Skeletal muscle satellite cell (primary cell): Measurements from ENCODE around the gene CSRP2.

ENCODE experiments used
- H3K27me3 ChIP-seq: 2 replicates; pipeline ENCODE4 v1.7.0; 2013; ENCODE audit warnings: low read length; ENCODE audit not compliant: control insufficient read depth, insufficient read depth
- H3K36me3 ChIP-seq: 2 replicates; pipeline ENCODE4 v1.7.0; 2013; ENCODE audit warnings: mild to moderate bottlenecking, control low read depth, low read length; ENCODE audit not compliant: insufficient read depth
- H3K4me1 ChIP-seq: 2 replicates; pipeline ENCODE4 v1.7.0; 2013; ENCODE audit warnings: low read length; ENCODE audit not compliant: control insufficient read depth, insufficient read depth
- H3K4me2 ChIP-seq: 2 replicates; pipeline ENCODE4 v1.7.0; 2013; ENCODE audit warnings: mild to moderate bottlenecking, low read length
- H3K4me3 ChIP-seq: 2 replicates; pipeline ENCODE4 v1.7.0; 2013; ENCODE audit warnings: low read length
- H3K9ac ChIP-seq: 2 replicates; pipeline ENCODE4 v1.7.0; 2013; ENCODE audit warnings: mild to moderate bottlenecking, low read depth, low read length, moderate library complexity
- H3K9me3 ChIP-seq: replicated peaks from 2 replicates; pipeline ENCODE4 v1.7.0; 2013; ENCODE audit warnings: mild to moderate bottlenecking, control low read depth, low read length

The CSRP2 gene

DNA sequence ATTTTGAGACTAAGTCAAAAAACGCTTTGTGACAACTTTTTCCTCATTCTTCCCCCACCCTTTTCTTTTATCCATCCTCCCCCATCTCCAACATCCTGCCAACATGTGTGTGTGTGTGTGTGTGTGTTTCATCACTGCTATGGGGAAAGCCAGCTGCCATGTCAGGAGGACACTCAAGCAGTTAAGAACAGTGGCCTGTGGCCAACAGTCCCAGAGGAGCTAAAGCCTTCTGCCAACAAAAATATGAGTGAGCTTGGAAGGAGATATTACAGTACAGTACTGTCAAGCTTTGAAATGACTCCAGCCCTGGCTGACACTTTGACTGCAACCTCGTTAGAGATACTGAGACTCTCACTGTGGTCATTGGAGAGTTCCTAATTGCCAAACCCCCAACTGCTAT, 5.0 kb upstream of the CSRP2 start:
- Histone ChIP-seq H3K27me3 (no peaks in the 10 kb centered on the region), H3K4me3 (no peak overlapping the region), H3K4me1 (peaks cover 17% of the 10 kb centered on the region), H3K9ac (no peak overlapping the region), H3K36me3 (no peaks in the 10 kb centered on the region), H3K4me2 (no peak overlapping the region), H3K9me3 (no peaks in the 10 kb centered on the region)

DNA sequence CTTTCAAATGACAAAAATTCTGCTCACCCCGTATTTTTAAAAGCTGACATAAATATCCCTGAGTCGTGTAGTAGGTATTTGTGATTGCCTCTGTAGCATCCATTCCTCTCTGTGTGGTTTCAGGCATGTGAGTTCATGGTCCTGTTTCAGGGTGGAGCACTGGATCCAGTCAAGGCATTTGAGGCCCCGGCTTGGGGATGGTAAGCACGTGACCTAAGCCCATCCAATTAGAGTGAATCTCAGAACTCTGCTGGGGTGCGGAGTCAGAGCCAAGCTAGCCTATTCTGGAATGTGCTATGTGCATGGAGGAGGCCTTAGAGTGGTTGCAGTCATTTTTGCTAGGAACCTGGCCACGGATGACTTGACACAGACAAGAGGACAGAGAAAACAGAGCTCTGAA, 4.3 kb upstream of the CSRP2 start:
- H3K4me2 ChIP-seq, result no peak overlapping the region
- no peak overlapping the region for H3K4me3 ChIP-seq
- H3K9me3 ChIP-seq, result no peaks in the 10 kb centered on the region
- H3K36me3 ChIP-seq, result no peaks in the 10 kb centered on the region
- H3K9ac ChIP-seq, result no peak overlapping the region
- H3K27me3 ChIP-seq, result no peaks in the 10 kb centered on the region
- H3K4me1 ChIP-seq, result peaks cover 20% of the 10 kb centered on the region

GRCh38 chr12:76882367-76882766, 3.5 kb upstream of the CSRP2 start:
- no peaks in the 10 kb centered on the region for H3K36me3 ChIP-seq
- no peaks in the 10 kb centered on the region for H3K27me3 ChIP-seq
- no peak overlapping the region for H3K4me3 ChIP-seq
- H3K9me3 ChIP-seq, result no peaks in the 10 kb centered on the region
- peaks cover 25% of the 10 kb centered on the region for H3K4me1 ChIP-seq
- no peak overlapping the region for H3K4me2 ChIP-seq
- H3K9ac ChIP-seq, result no peak overlapping the region

- H3K4me3 ChIP-seq, result no peak overlapping the region
- no peak overlapping the region for H3K9ac ChIP-seq
- peaks cover 27% of the 10 kb centered on the region for H3K4me1 ChIP-seq
- H3K4me2 ChIP-seq, result no peak overlapping the region
- H3K9me3 ChIP-seq, result no peaks in the 10 kb centered on the region
- no peaks in the 10 kb centered on the region for H3K36me3 ChIP-seq
- H3K27me3 ChIP-seq, result no peaks in the 10 kb centered on the region
Observed at GRCh38 chr12:76881142-76881541, 2.3 kb upstream of the CSRP2 start.

DNA sequence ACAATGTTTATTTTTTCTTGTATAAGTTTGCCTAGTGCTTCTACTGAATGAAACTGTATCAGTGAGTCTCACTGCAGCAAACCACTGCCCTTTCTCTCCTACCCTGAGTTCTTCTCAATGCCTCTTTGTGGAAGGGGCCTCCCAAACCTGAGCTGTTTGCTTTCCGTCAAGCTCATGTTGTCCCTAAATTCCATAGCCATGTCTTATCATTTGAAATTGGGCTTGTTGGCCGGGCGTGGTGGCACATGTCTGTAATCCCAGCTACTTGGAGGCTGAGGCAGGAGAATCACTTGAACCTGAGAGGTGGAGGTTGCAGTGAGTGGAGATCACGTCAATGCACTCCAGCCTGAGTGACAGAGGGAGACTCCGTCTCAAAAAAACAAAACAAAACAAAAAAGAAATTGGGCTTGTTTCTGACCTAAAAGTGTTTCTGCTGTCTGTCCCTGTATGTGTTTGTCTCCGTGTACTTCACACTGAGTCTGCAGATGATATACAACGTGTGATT, 1.8 kb upstream of the CSRP2 start:
- Histone ChIP-seq H3K4me1 (peaks cover 27% of the 10 kb centered on the region), H3K9ac (no peak overlapping the region), H3K4me2 (no peak overlapping the region), H3K9me3 (no peaks in the 10 kb centered on the region), H3K4me3 (no peak overlapping the region), H3K27me3 (no peaks in the 10 kb centered on the region), H3K36me3 (no peaks in the 10 kb centered on the region)

- H3K4me1 ChIP-seq, result peaks cover 27% of the 10 kb centered on the region
- peak overlapping the region; percentile 83 for H3K4me2 ChIP-seq
- H3K36me3 ChIP-seq, result no peaks in the 10 kb centered on the region
- H3K9me3 ChIP-seq, result no peaks in the 10 kb centered on the region
- peak overlapping the region; percentile 92 for H3K9ac ChIP-seq
- peak overlapping the region; percentile 85 for H3K4me3 ChIP-seq
- no peaks in the 10 kb centered on the region for H3K27me3 ChIP-seq
Observed at GRCh38 chr12:76879710-76880518, 1.1 kb upstream of the CSRP2 start.

DNA sequence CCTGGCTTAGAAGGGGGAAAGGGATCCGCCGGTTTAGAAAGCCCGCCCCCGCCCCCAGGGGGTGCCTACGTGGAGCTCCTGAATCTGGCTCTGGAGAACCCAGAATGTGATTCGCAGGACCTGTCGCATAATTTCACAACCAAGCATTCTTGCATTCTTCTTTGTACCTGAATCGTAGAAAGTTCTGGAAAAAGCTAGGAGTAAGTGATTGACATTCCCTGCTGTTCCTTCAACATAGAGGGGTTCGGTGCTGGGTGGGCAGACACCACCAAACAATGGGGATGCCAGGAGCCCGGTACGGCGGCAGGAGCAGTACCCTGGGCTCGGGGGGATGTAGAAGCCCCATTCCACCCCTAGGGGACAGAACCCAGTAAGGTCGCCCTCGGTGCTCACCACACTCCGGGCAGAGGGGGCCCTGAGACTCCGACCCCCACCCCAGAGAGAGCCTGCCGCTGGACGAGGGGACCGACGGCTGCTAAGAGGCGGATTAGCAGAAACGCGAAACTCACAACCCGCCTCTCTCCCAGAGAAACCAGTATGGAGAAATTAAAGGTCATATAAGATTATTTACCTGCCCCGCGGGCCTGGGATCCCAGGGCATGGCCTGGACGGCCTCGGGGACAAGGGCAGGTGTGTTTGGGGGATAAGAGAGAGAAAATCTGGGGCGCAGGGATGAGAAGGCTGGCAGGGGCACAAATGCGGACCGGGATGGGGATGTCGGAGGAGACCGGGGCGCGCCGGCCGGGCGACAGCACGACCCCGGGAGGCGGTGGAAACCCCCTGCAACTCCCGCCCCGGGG, 520 bp downstream of the CSRP2 start:
- Histone ChIP-seq H3K36me3 (no peaks in the 10 kb centered on the region), H3K9me3 (no peaks in the 10 kb centered on the region), H3K9ac (peak overlapping the region; percentile 92), H3K4me3 (peak overlapping the region; percentile 85), H3K4me2 (peak overlapping the region; percentile 83), H3K4me1 (peaks cover 23% of the 10 kb centered on the region), H3K27me3 (no peaks in the 10 kb centered on the region)

DNA sequence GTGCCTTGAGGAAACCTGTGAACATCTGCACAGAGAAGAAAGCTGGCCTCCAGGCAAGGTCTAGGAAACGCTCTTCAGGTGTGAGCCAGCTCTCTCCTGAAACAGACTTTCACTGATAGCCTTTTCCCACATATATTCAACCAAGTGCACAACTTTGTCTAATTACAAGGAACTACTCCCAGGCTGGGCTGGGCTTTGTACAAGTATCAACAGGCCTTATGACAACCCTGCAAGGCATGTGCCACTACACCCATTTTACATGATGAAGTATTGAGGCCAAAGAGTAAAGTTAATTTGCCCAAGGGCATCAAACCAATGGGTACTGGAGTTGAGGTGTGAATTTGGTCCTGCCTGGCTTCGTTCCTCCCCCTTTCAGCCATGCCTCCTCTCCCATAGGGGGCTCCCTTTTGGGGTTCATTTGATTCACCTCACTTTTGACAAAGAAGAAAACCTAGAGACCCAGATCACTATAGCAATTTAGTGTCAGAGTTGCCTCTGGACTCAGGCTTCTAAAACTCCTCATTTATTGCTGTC, 2.1 kb downstream of the CSRP2 start:
- Histone ChIP-seq H3K4me3 (no peak overlapping the region), H3K27me3 (no peaks in the 10 kb centered on the region), H3K9me3 (no peaks in the 10 kb centered on the region), H3K4me2 (no peak overlapping the region), H3K9ac (no peak overlapping the region), H3K36me3 (no peaks in the 10 kb centered on the region), H3K4me1 (peaks cover 16% of the 10 kb centered on the region)

GRCh38 chr12:76874491-76875190, 4.2 kb downstream of the CSRP2 start:
- H3K36me3 ChIP-seq, result no peaks in the 10 kb centered on the region
- no peaks in the 10 kb centered on the region for H3K27me3 ChIP-seq
- no peak overlapping the region for H3K4me2 ChIP-seq
- peaks cover 12% of the 10 kb centered on the region for H3K4me1 ChIP-seq
- no peak overlapping the region for H3K9ac ChIP-seq
- H3K4me3 ChIP-seq, result no peak overlapping the region
- H3K9me3 ChIP-seq, result no peaks in the 10 kb centered on the region

- H3K9ac ChIP-seq, result no peak overlapping the region
- no peak overlapping the region for H3K4me3 ChIP-seq
- H3K4me1 ChIP-seq, result peaks cover 10% of the 10 kb centered on the region
- no peaks in the 10 kb centered on the region for H3K27me3 ChIP-seq
- H3K36me3 ChIP-seq, result no peaks in the 10 kb centered on the region
- no peaks in the 10 kb centered on the region for H3K9me3 ChIP-seq
- no peak overlapping the region for H3K4me2 ChIP-seq
Observed at GRCh38 chr12:76874027-76874426, 4.8 kb downstream of the CSRP2 start.

DNA sequence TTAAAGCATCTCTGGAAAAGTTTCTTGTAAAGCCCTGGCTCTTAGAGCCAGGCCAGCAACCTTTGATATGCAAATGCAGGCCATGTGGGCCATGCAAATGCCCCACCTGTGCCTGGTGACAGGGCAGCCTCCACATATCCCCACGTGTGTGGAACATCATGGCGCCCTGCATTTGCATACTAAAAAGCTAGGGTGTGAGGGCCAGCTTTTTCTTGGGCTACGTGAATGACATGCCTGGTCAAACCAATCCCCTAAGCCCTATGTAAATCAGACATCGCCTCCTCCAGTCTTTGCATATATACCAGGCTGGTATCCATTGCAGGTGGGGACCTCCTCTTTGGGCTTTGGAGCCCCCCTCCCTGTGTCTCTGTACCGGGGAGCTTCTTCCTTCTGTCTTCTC, 6.4 kb downstream of the CSRP2 start:
- peaks cover 2% of the 10 kb centered on the region for H3K4me1 ChIP-seq
- H3K9ac ChIP-seq, result no peak overlapping the region
- no peaks in the 10 kb centered on the region for H3K36me3 ChIP-seq
- no peaks in the 10 kb centered on the region for H3K9me3 ChIP-seq
- H3K4me2 ChIP-seq, result no peak overlapping the region
- H3K4me3 ChIP-seq, result no peak overlapping the region
- H3K27me3 ChIP-seq, result no peaks in the 10 kb centered on the region
